ENCODE results near the gene ACTL7A.

DNA sequence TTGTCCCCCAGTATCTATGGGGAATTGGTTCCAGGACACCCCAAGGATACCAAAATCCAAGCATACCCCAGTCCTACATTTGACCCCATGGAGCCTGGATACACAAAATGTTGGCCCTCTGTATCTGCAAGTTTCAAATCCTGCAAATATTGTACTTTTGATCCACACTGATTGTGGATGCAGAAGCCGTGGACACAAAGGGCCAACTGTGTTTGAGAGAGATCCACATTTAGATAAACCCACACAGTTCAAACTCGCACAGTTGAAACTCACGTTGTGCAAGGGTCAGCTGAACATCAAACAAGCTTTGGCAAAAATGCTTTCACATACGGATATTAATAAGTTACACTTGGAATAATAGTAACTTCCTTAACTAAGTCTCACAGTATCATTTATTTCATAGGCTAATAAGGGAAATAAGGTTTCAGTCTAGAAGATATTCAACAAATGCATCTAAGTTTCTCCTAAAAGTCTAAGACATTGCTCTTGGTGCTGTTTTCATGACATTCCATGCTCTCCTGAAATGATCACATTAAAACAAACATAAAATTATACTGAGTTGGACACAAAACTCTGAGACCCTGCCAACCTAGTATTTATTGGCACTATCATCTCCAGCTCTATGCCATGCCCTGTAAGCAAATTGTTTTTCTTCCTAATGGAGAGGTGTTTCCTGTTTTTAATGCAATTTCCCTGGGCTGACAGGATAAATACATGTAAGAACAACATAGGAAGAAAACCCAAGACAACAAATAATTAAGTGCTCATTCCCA is 32.3 kb downstream of the ACTL7A start:
- TF ChIP-seq, protein P1, sequence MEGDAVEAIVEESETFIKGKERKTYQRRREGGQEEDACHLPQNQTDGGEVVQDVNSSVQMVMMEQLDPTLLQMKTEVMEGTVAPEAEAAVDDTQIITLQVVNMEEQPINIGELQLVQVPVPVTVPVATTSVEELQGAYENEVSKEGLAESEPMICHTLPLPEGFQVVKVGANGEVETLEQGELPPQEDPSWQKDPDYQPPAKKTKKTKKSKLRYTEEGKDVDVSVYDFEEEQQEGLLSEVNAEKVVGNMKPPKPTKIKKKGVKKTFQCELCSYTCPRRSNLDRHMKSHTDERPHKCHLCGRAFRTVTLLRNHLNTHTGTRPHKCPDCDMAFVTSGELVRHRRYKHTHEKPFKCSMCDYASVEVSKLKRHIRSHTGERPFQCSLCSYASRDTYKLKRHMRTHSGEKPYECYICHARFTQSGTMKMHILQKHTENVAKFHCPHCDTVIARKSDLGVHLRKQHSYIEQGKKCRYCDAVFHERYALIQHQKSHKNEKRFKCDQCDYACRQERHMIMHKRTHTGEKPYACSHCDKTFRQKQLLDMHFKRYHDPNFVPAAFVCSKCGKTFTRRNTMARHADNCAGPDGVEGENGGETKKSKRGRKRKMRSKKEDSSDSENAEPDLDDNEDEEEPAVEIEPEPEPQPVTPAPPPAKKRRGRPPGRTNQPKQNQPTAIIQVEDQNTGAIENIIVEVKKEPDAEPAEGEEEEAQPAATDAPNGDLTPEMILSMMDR (conservative IDR thresholded peaks at IDR 0.05; ENCODE audit: low read depth in 2 of 2) = no peak
- TF ChIP-seq CREB1 (CRISPR knock-in tag; IDR thresholded peaks at IDR 0.05; ENCODE audit: low read depth) = no peak
- no peak for TF ChIP-seq POLR2AphosphoS5 (IDR thresholded peaks at IDR 0.05; ENCODE audit: low read depth)
- TF ChIP-seq EZH2 (IDR thresholded peaks at IDR 0.05; ENCODE audit: low read depth, unreplicated experiment) = no peak
